K562 (cell line): ENCODE data around the gene FBXO4. TPM values are rescaled to one million over a fixed set of nuclear protein-coding genes. Genes with fewer than 3 reads are reported as not detected.

Experiments
- C11orf30 ChIP-seq: fragments of 450-650 bp; IDR thresholded peaks from 2 replicates; pipeline ENCODE4 v1.6.1; 2016; ENCODE audit warnings: low read depth, mild to moderate bottlenecking
- CBFA2T2 ChIP-seq: fragments of 450-650 bp; conservative IDR thresholded peaks from 2 replicates; pipeline ENCODE4 v1.6.1; 2017; ENCODE audit warnings: mild to moderate bottlenecking
- HNRNPK ChIP-seq: fragments of 200-400 bp; formaldehyde crosslinking; IDR thresholded peaks from one replicate; pipeline ENCODE4 v1.6.1; 2018; ENCODE audit warnings: mild to moderate bottlenecking, low read depth, low read length; ENCODE audit not compliant: poor library complexity, severe bottlenecking
- KAT8 ChIP-seq: fragments of 450-650 bp; IDR thresholded peaks from 2 replicates; pipeline ENCODE4 v1.6.1; 2016; ENCODE audit warnings: low read depth, mild to moderate bottlenecking
- MAFF ChIP-seq: IDR thresholded peaks from 2 replicates; pipeline ENCODE4 v1.6.1; 2012; ENCODE audit warnings: low read length, improper control_type of control experiment
- MAFG ChIP-seq: fragments of 450-650 bp; conservative IDR thresholded peaks from 2 replicates; pipeline ENCODE4 v1.6.1; 2016; ENCODE audit warnings: missing genetic modification characterization, missing compliant biosample characterization
- MAFK ChIP-seq: IDR thresholded peaks from 2 replicates; pipeline ENCODE4 v1.6.1; 2011; ENCODE audit warnings: low read length, improper control_type of control experiment
- MBD2 ChIP-seq: sonication (generic); IDR thresholded peaks from 2 replicates; pipeline ENCODE4 v1.6.1; 2016; ENCODE audit warnings: low read depth, borderline replicate concordance
- NR4A1 ChIP-seq, 2 experiments: fragments of 250-450 bp in 1 of 2; fragments of 450-650 bp in 1 of 2; sonication (Bioruptor Pico) in 1 of 2; IDR thresholded peaks; 2 replicates each; pipeline versions ENCODE4 v1.4.0 to v1.6.1; 2016 to 2020; ENCODE audit warnings: mild to moderate bottlenecking in 2 of 2, missing compliant biosample characterization in 1 of 2, missing genetic modification characterization in 1 of 2, moderate library complexity in 1 of 2
- PML ChIP-seq: IDR thresholded peaks from 2 replicates; pipeline ENCODE4 v1.6.1; 2012; ENCODE audit warnings: low read length, inconsistent platforms
- TAF7 ChIP-seq: fragments of 450-650 bp; IDR thresholded peaks from 2 replicates; pipeline ENCODE4 v1.6.1; 2016; ENCODE audit warnings: missing genetic modification characterization, missing compliant biosample characterization
- TCFL5 ChIP-seq: fragments of 250-450 bp; sonication (Bioruptor Pico); conservative IDR thresholded peaks from 2 replicates; pipeline ENCODE4 v1.6.1; 2021; ENCODE audit warnings: mild to moderate bottlenecking, moderate library complexity, matching md5 sums
- ZBTB5 ChIP-seq: fragments of 450-650 bp; IDR thresholded peaks from 2 replicates; pipeline ENCODE4 v1.6.1; 2017; ENCODE audit warnings: antibody characterized with exemption
- ZKSCAN8 ChIP-seq: fragments of 200-800 bp; sonication (Bioruptor generic); IDR thresholded peaks from 2 replicates; pipeline ENCODE4 v1.6.1; 2016; ENCODE audit warnings: missing genetic modification characterization, missing compliant biosample characterization
- ZNF316 ChIP-seq: fragments of 450-650 bp; IDR thresholded peaks from 2 replicates; pipeline ENCODE4 v1.6.1; 2016
- polyA plus RNA-seq, 8 experiments: library from polyadenylated mRNA; depleted of rRNA in 4 of 8; stranded (reverse) in 5 of 8; unstranded in 3 of 8; fragments of >200 nt; fragmentation: Nextera tagmentation in 2 of 8; fragmentation: Illumina TruSeq in 1 of 8; extraction: Ambion mirVana in 2 of 8; extraction: Trizol in 1 of 8; gene quantifications; 2 replicates each; pipeline versions ENCODE4 v1.2.1 to v1.2.3, GENCODE V29; 2011 to 2014; ENCODE audit warnings: inconsistent platforms in 1 of 8, missing spikeins in 1 of 8
- total RNA-seq, 7 experiments: library from RNA; depleted of rRNA in 6 of 7; stranded (reverse); fragments of >200 nt in 6 of 7; fragmentation: Illumina TruSeq in 2 of 7; extraction: Trizol in 2 of 7; gene quantifications; 2 replicates each; pipeline versions ENCODE4 v1.2.1 to v1.2.3, GENCODE V29; 2011 to 2021; ENCODE audit warnings: low replicate concordance in 1 of 7
- TF ChIP-seq, protein P1 (sequence below): sonication (generic); formaldehyde crosslinking; IDR thresholded peaks from 2 replicates; pipeline ENCODE4 v1.9.0; 2022; ENCODE audit warnings: mild to moderate bottlenecking, missing genetic modification reagents

The FBXO4 gene
- total and polyA plus RNA-seq, 9 of the 15 experiments (the other 6 are each of a cell fraction or from before 2014, with no cell fraction given) = 5.9 to 33.4 (median 19.6) TPM

DNA sequence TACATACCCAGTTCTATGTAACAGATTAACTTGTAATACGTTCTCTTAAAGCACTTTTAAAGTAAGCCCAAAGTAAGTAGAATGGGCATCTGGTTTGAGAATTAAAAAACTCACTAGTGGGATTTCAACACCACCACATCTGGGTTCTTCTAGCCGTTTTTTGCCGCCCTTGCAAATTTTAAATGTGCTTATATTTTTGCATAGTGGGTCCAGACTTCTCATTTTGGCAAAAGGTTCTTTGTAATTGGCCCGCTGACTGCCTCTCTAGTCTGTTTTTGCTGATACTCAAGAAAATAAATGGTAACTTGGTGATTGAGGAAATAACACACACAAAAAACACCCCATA lies 582 bp upstream of the FBXO4 start (continued):
- TF ChIP-seq TAF7 (tag) = no peak
- TF ChIP-seq MAFG (tag) = peak; percentile 92
- peak; percentile 90 for TF ChIP-seq MAFK
- TF ChIP-seq TCFL5 (CRISPR knock-in tag) = no peak
- TF ChIP-seq CBFA2T2 = no peak
- TF ChIP-seq, protein P1, sequence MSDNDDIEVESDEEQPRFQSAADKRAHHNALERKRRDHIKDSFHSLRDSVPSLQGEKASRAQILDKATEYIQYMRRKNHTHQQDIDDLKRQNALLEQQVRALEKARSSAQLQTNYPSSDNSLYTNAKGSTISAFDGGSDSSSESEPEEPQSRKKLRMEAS (CRISPR knock-in tag) = no peak
- no peak for TF ChIP-seq MBD2
- peak; percentile 91 for TF ChIP-seq C11orf30
- no peak for TF ChIP-seq NR4A1 (CRISPR knock-in tag; IDR thresholded peaks at IDR 0.05)
- TF ChIP-seq NR4A1 (tag; IDR thresholded peaks at IDR 0.05) = no peak
- TF ChIP-seq ZNF316 = peak; percentile 96
- peak; percentile 92 for TF ChIP-seq MAFF
- 0 out of 2 replicates have a peak, but pooled peaks have one; percentile 38 for TF ChIP-seq ZKSCAN8 (CRISPR knock-in tag)
- TF ChIP-seq KAT8 = no peak
- no peak for TF ChIP-seq HNRNPK
- no peak for TF ChIP-seq PML
- no peak for TF ChIP-seq ZBTB5
- TF ChIP-seq, all 486 proteins: peak for 10
